LNCAP (cell line): ENCODE results near the gene DLG1.

Source experiments
- CTCF ChIP-seq: fragments of 450-650 bp; IDR thresholded peaks from 2 replicates; pipeline ENCODE4 v1.5.1; 2017; ENCODE audit warnings: mild to moderate bottlenecking

The DLG1 gene

DNA sequence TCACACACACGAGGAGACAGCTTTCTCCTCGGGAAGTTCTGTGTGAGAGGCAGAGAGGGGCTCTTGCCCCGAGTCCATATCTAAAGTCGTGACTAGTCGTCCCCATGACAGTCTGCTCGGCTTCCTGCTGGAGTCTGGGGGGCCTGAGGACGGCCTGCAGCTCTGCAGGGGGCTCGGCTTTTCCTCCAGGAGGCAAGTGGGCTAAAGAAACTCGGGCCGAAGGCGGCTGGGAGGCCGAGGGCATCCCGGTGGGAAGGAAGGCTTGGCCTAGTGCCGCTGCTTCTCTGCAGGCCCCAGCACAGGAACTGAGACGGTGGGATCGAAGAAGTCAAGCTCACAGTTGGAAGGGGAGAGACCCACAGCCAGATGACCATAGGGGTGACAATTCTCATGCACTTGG lies 304.4 kb downstream of the DLG1 start:
- no peak for TF ChIP-seq CTCF
